ENCODE results near the gene DNM3. TPM values are rescaled to one million over a fixed set of nuclear protein-coding genes. Genes with fewer than 3 reads are reported as not detected.

Gene DNM3
- total and polyA plus RNA-seq, 12 donors = 7.2 to 78.6 (median 18.4) TPM

DNA sequence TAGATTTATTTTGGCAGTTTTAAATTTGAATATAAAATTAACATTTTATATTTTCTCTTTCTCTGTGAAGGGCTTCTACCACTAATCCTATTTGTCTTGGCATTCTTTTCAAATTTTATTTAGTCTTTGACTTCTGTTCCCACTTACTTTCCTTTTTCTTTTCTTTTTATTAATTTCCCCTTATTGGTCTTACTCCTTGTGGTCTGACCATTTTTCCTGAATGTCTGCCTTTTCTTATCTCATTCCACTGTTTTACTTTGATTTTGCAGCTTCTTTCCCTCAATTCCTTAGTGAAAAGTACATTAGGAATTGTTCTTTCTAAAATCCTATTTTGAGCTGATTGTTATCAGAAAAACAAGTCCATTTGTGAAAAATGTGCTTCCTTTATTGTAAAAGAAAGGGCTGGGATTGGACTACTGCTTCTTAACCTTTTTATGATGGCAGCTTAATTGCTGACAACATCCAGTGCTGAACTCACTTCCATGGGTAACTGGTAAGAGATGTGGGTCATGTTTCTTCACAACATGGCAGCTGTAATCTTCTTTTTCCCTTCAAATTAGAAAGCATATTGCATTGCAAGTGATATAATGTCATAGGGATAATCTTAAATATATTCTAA, 284.6 kb downstream of the DNM3 start:
- H3K4me3 ChIP-seq = no peak overlapping the region
- intact Hi-C loops (cut with DNase I) = no loop called here
- H3K4me1 ChIP-seq (replicated peaks in 1 of 2) = peaks cover 14 to 28% of the 10 kb centered on the region in 2 donors
- no peak for DNase-seq
- TF ChIP-seq, protein P1, sequence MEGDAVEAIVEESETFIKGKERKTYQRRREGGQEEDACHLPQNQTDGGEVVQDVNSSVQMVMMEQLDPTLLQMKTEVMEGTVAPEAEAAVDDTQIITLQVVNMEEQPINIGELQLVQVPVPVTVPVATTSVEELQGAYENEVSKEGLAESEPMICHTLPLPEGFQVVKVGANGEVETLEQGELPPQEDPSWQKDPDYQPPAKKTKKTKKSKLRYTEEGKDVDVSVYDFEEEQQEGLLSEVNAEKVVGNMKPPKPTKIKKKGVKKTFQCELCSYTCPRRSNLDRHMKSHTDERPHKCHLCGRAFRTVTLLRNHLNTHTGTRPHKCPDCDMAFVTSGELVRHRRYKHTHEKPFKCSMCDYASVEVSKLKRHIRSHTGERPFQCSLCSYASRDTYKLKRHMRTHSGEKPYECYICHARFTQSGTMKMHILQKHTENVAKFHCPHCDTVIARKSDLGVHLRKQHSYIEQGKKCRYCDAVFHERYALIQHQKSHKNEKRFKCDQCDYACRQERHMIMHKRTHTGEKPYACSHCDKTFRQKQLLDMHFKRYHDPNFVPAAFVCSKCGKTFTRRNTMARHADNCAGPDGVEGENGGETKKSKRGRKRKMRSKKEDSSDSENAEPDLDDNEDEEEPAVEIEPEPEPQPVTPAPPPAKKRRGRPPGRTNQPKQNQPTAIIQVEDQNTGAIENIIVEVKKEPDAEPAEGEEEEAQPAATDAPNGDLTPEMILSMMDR (IDR thresholded peaks at IDR 0.05) = no peak
- TF ChIP-seq POLR2A (IDR thresholded peaks at IDR 0.05) = no peak
- peak overlapping the region in 2 of 5 donors; percentile 4 to 17 for H3K27ac ChIP-seq
- no peaks in the 10 kb centered on the region for H3K36me3 ChIP-seq (replicated peaks in 1 of 2)
- H3K9me3 ChIP-seq (replicated peaks in 1 of 3) = no peaks in the 10 kb centered on the region
- H3K27me3 ChIP-seq = no peaks in the 10 kb centered on the region

DNA sequence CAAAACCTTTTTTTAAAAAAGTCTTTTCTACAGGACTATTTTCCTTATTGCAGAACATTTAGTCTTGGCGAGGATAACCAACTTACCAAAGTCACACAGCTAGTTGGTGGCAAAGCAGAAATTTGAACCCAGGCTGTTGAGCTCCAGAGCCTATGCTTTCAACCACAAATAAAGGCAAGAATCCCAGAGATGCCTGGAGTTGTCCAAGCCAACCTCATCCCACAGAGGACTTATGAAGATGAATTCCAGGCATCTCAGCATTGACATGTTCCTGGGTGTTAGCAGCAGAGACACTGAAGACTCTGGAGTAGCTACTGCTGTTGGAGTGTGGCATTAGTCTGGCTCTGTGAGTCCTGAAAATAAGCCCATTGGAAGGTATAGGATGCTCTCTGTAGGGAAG, 291.5 kb downstream of the DNM3 start:
- intact Hi-C loops (cut with DNase I) = no loop called here
- Histone ChIP-seq H3K27ac (no peak overlapping the region), H3K4me1 (replicated peaks in 1 of 2) (no peaks in the 10 kb centered on the region), H3K36me3 (replicated peaks in 1 of 2) (no peaks in the 10 kb centered on the region), H3K27me3 (no peaks in the 10 kb centered on the region), H3K9me3 (replicated peaks in 1 of 3) (no peaks in the 10 kb centered on the region), H3K4me3 (no peak overlapping the region)
- TF ChIP-seq, protein P1 (IDR thresholded peaks at IDR 0.05) = no peak
- TF ChIP-seq POLR2A (IDR thresholded peaks at IDR 0.05) = no peak
- 83 to 100% (median 98%) methylated on average over 1 of the region's 1 CpG for WGBS, 4 donors
- no peak for DNase-seq

DNA sequence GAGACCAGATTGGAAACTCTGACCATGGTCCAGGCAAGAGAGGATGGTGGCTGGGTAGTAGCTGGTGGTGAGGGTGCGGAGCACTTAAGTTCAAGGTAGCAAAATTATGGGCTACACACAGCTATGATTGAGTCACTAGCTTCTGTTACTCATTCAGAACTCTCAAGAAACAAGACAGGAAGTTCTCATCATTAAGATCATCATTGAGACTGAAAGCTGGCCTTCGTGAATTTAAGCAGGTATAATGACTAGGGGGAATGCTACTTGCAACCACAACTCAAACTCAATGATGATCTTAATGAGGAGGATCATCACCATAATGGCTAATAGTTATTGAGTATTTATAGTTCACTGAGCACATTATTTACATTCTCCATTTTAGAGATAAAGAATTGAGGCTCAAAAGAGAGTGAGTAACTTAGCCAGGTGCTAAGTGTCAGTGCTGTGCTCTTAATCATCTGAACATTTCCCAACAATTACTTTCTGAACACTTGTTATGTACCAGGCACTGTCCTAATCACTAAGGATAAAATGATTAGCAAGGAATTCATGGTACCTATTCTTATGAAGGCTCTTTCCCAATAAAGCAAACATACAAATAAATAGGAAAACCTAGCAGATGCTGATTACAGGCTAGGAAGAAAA, 292.9 kb downstream of the DNM3 start:
- peaks cover 0 to 10% of the 10 kb centered on the region in 2 donors for H3K4me1 ChIP-seq (replicated peaks in 1 of 2)
- WGBS, 4 donors = 93 to 97% (median 95%) methylated on average over 2 of the region's 2 CpGs
- TF ChIP-seq, protein P1 (IDR thresholded peaks at IDR 0.05) = no peak
- TF ChIP-seq POLR2A (IDR thresholded peaks at IDR 0.05) = no peak
- H3K9me3 ChIP-seq (replicated peaks in 1 of 3) = no peaks in the 10 kb centered on the region
- intact Hi-C loops (cut with DNase I) = no loop called here
- H3K36me3 ChIP-seq (replicated peaks in 1 of 2) = no peaks in the 10 kb centered on the region
- no peak overlapping the region for H3K4me3 ChIP-seq
- no peak overlapping the region for H3K27ac ChIP-seq
- DNase-seq = no peak
- no peaks in the 10 kb centered on the region for H3K27me3 ChIP-seq

DNA sequence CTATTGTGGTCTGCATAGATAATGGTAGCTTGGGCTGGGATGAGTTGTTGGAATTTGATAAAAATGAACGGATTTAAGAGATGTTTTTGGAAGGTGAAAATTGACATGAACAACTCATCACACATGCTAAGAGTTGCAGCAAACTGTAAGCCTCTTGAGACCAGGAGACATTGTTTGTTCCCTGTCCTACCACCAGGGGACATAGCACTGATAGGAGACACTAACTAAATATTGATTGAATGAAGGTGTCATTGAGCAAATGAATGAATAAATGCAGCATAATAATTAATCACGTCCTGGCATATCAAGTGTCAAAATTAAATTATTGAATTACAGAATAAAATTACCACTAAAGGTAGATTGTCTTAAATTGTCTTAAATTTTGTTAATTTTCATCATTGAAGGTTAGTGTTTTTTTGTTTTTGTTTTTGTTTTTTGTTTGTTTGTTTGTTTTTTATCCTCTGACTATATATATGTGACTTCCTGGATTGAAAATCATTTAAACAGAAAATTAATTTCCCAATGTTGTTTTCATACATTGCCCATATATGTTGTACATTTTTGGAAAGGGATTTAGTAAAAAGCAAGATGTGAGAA, 293.9 kb downstream of the DNM3 start:
- H3K4me1 ChIP-seq (replicated peaks in 1 of 2) = peaks cover 0 to 12% of the 10 kb centered on the region in 2 donors
- TF ChIP-seq, protein P1 (IDR thresholded peaks at IDR 0.05) = peak; percentile 26 to 53 (median 46)
- TF ChIP-seq POLR2A (IDR thresholded peaks at IDR 0.05) = no peak
- no peak overlapping the region for H3K4me3 ChIP-seq
- WGBS, 4 donors = 80 to 85% (median 84%) methylated on average over 2 of the region's 2 CpGs
- no peak overlapping the region for H3K27ac ChIP-seq
- H3K9me3 ChIP-seq (replicated peaks in 1 of 3) = no peaks in the 10 kb centered on the region
- DNase-seq = no peak
- intact Hi-C loops (cut with DNase I) = no loop called here
- H3K27me3 ChIP-seq = no peaks in the 10 kb centered on the region
- no peaks in the 10 kb centered on the region for H3K36me3 ChIP-seq (replicated peaks in 1 of 2)

Data from adrenal gland (tissue), 12 donors.